Vagina (tissue), 2 donors: ENCODE results near the gene RPL27A. TPM values are rescaled to one million over a fixed set of nuclear protein-coding genes. Genes with fewer than 3 reads are reported as not detected.

Experiments
- DNase-seq, 2 donors: peaks; one replicate each; pipeline ENCODE4 v3.0.0-alpha.2; 2017; ENCODE audit errors: extremely low spot score in 2 of 2
- H3K27ac ChIP-seq: fragments of 200-600 bp; sonication (generic); one replicate; pipeline ENCODE4 v1.5.1; 2019
- H3K27me3 ChIP-seq: fragments of 200-600 bp; sonication (generic); one replicate; pipeline ENCODE4 v1.5.1; 2019
- H3K36me3 ChIP-seq, 2 donors: fragments of 200-600 bp; sonication (generic); one replicate each; pipeline ENCODE4 v1.5.1; 2017 to 2019
- H3K4me1 ChIP-seq: fragments of 200-600 bp; sonication (generic); one replicate; pipeline ENCODE4 v1.5.1; 2019
- H3K4me3 ChIP-seq, 2 donors: fragments of 200-600 bp; sonication (generic); 1 replicate in 1 of 2; 2 replicates in 1 of 2; pipeline ENCODE4 v1.5.1; 2016 to 2019
- H3K9me3 ChIP-seq: fragments of 200-600 bp; sonication (generic); one replicate; pipeline ENCODE4 v1.5.1; 2019
- POLR2A ChIP-seq, 2 donors: fragments of 450-650 bp; IDR thresholded peaks; one replicate each; pipeline ENCODE4 v1.6.1; 2017; ENCODE audit warnings: antibody characterized with exemption in 2 of 2, mild to moderate bottlenecking in 2 of 2, moderate library complexity in 2 of 2
- POLR2AphosphoS5 ChIP-seq, 2 donors: sonication (generic); formaldehyde crosslinking; IDR thresholded peaks; one replicate each; pipeline ENCODE4 v1.9.0; 2017; ENCODE audit warnings: antibody characterized with exemption in 2 of 2, mild to moderate bottlenecking in 2 of 2, low read depth in 1 of 2; ENCODE audit not compliant: insufficient read depth in 1 of 2
- intact Hi-C: fragments of 100-400 bp; cut with DNase I; formaldehyde crosslinking; loops from one replicate; pipeline ENCODE4 v1.15.1; 2023
- total RNA-seq: library from RNA; depleted of rRNA; stranded (reverse); fragments of >200 nt; gene quantifications from one replicate; pipeline ENCODE4 v1.2.3, GENCODE V29; 2016
- TF ChIP-seq, protein P1 (sequence below), 3 experiments: fragments of 450-650 bp in 2 of 3; fragments of 200-600 bp in 1 of 3; sonication (generic) in 1 of 3; IDR thresholded peaks; one replicate each; pipeline ENCODE4 v1.5.1; 2017 to 2019; ENCODE audit warnings: antibody characterized with exemption in 3 of 3, mild to moderate bottlenecking in 2 of 3, moderate library complexity in 2 of 3

Gene RPL27A
- total RNA-seq, 1 donor from 2014 or later = 1,279 TPM

DNA sequence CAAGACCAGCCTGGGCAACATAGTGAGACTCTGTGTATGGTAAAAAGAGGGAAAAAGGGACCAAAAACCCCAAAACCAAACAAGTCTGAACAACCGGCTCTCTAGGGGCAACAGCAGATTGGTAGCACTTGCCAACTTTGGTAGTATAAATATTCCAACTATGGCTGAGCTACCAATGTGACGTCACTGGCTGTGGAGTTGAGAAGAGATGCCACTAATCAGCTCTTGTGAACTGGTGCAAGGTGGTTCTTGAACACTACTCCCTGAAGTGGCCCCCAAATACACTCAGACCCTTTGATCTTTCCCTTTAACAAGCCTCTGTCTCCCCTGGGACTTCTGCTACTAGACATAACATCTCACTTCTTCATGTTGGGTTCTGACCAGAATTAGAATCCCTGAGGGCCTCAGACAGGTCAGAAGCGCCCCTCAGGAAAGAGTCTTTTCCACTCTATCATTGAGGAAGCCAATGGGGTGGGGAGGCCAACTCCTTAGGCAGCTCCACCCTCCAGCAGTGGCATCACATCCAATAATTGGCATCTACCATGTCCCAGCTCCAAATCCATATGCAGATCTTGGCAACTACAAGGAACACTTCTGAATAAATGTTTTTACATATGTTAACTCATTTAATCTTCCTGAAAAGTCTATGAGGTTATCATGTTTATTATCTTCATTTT, 49.2 kb downstream of the RPL27A start:
- Histone ChIP-seq H3K4me3 (no peak overlapping the region), H3K36me3 (peaks cover 0 to 16% of the 10 kb centered on the region in 2 donors), H3K27ac (peak overlapping the region; percentile 70), H3K9me3 (no peaks in the 10 kb centered on the region), H3K4me1 (peaks cover 51% of the 10 kb centered on the region), H3K27me3 (no peaks in the 10 kb centered on the region)
- no peak for DNase-seq
- TF ChIP-seq, protein P1, sequence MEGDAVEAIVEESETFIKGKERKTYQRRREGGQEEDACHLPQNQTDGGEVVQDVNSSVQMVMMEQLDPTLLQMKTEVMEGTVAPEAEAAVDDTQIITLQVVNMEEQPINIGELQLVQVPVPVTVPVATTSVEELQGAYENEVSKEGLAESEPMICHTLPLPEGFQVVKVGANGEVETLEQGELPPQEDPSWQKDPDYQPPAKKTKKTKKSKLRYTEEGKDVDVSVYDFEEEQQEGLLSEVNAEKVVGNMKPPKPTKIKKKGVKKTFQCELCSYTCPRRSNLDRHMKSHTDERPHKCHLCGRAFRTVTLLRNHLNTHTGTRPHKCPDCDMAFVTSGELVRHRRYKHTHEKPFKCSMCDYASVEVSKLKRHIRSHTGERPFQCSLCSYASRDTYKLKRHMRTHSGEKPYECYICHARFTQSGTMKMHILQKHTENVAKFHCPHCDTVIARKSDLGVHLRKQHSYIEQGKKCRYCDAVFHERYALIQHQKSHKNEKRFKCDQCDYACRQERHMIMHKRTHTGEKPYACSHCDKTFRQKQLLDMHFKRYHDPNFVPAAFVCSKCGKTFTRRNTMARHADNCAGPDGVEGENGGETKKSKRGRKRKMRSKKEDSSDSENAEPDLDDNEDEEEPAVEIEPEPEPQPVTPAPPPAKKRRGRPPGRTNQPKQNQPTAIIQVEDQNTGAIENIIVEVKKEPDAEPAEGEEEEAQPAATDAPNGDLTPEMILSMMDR (IDR thresholded peaks at IDR 0.05) = no peak
- no peak for TF ChIP-seq POLR2AphosphoS5 (IDR thresholded peaks at IDR 0.05; ENCODE audit: insufficient read depth in 1 of 2, low read depth in 1 of 2)
- TF ChIP-seq POLR2A (IDR thresholded peaks at IDR 0.05) = no peak
- intact Hi-C loops = no loop called here

DNA sequence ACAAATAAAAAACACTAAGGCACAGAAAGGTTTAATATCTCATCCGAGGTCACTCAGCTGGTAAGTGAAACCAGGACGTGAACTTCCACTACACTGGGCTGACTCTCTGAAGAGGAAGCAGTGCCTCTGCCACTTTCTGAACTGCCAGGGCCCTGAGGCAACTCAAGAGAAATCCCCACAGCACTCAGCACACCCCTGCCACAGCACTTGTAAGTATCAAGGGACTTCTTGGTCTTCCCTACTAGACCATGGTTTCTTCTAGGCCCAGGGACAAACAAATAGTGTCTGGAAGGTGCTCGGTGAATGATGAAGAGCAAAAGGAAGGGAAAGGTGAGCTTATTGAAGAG, 49.7 kb downstream of the RPL27A start:
- intact Hi-C loops = no loop called here
- H3K36me3 ChIP-seq = peaks cover 0 to 16% of the 10 kb centered on the region in 2 donors
- TF ChIP-seq POLR2AphosphoS5 (IDR thresholded peaks at IDR 0.05; ENCODE audit: insufficient read depth in 1 of 2, low read depth in 1 of 2) (no peak), POLR2A (IDR thresholded peaks at IDR 0.05) (no peak)
- TF ChIP-seq, protein P1 (IDR thresholded peaks at IDR 0.05) = no peak
- no peak overlapping the region for H3K4me3 ChIP-seq
- H3K27me3 ChIP-seq = no peaks in the 10 kb centered on the region
- H3K4me1 ChIP-seq = peaks cover 51% of the 10 kb centered on the region
- H3K27ac ChIP-seq = peak overlapping the region; percentile 70
- no peak for DNase-seq
- no peaks in the 10 kb centered on the region for H3K9me3 ChIP-seq

DNA sequence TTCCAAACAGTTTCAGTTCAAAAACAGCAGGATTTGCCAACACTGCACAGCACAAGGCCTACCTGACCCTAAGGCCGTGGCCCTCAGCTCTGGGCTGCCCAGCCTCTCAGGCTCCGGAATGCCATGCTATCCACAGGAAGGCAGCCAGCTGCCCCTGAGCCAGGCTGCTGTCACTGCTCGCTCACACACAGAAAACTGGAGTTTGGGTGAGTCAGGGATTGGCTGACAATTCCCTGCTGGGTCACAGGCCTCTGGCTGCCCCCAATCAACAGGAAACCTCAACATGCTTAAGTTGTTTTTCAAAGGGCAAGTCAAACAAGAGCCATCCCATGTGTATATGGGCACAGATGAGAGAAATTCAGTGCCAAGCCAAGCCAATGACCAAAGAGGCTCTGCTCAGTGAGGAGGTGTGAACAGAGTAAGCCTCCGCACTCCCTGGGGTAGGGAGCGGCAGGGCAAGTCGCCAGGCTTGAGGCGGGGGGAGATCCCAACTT, 50.2 kb downstream of the RPL27A start:
- TF ChIP-seq POLR2AphosphoS5 (IDR thresholded peaks at IDR 0.05; ENCODE audit: insufficient read depth in 1 of 2, low read depth in 1 of 2) = peak; percentile 63 to 72
- TF ChIP-seq, protein P1 (IDR thresholded peaks at IDR 0.05) = no peak
- no peak overlapping the region for H3K4me3 ChIP-seq
- peaks cover 51% of the 10 kb centered on the region for H3K4me1 ChIP-seq
- peaks cover 0 to 16% of the 10 kb centered on the region in 2 donors for H3K36me3 ChIP-seq
- DNase-seq = no peak
- no peaks in the 10 kb centered on the region for H3K9me3 ChIP-seq
- H3K27ac ChIP-seq = peak overlapping the region; percentile 70
- no peaks in the 10 kb centered on the region for H3K27me3 ChIP-seq
- intact Hi-C loops = no loop called here

DNA sequence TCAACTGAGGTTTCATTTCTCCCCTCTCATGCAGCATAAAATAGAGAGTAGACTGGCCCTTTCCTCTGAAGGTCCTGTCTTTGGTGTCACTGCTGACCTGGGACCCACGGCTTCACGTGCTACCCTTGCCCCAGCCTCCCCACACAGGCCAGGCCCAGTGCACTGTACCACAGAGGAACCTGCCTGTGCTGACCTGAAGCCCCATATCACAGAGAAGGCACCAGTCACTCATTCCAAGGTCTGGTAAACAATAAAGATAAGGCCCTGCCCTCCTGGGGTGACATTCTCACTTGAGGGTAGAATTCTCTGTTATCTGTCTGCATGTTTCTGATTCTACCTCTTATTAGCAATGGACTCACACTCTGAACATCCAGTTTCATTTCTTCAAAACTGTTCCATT, 51.3 kb downstream of the RPL27A start:
- H3K27ac ChIP-seq = no peak overlapping the region

DNA sequence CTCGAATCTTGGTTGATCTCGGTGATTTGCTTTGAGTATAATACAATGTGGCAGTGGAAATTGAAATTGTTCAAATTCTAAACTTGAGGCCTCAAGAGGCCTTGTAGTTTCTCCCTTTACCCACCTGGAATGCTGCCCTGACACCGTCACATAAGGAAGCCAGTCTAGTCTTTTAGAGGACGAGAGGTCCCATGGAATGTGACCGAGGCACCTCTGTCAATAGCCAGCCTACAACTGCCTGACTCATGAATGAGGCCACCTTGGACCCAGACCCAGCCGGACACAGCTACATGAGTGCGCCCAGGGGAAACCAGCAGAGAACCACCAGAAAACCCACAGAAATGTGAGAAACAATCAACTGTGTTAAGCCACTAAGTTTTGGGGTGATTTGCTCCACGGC, 52.5 kb downstream of the RPL27A start:
- Histone ChIP-seq H3K4me1 (peaks cover 45% of the 10 kb centered on the region), H3K36me3 (peaks cover 0 to 9% of the 10 kb centered on the region in 2 donors), H3K27ac (no peak overlapping the region), H3K9me3 (no peaks in the 10 kb centered on the region), H3K27me3 (no peaks in the 10 kb centered on the region), H3K4me3 (no peak overlapping the region)
- no peak for DNase-seq
- TF ChIP-seq POLR2AphosphoS5 (IDR thresholded peaks at IDR 0.05; ENCODE audit: insufficient read depth in 1 of 2, low read depth in 1 of 2) = no peak
- TF ChIP-seq, protein P1 (IDR thresholded peaks at IDR 0.05) = no peak
- TF ChIP-seq POLR2A (IDR thresholded peaks at IDR 0.05) = no peak
- intact Hi-C loops = no loop called here

More for the DNA sequence above, 51.3 kb downstream of the RPL27A start:
- intact Hi-C loops = no loop called here
- no peak for TF ChIP-seq POLR2AphosphoS5 (IDR thresholded peaks at IDR 0.05; ENCODE audit: insufficient read depth in 1 of 2, low read depth in 1 of 2)
- no peak for TF ChIP-seq POLR2A (IDR thresholded peaks at IDR 0.05)
- TF ChIP-seq, protein P1 (IDR thresholded peaks at IDR 0.05) = no peak
- Histone ChIP-seq H3K4me3 (no peak overlapping the region), H3K4me1 (peaks cover 42% of the 10 kb centered on the region), H3K9me3 (no peaks in the 10 kb centered on the region), H3K27me3 (no peaks in the 10 kb centered on the region), H3K36me3 (peaks cover 0 to 16% of the 10 kb centered on the region in 2 donors)
- no peak for DNase-seq
